ENCODE results near the gene SPOCK2. TPM values are rescaled to one million over a fixed set of nuclear protein-coding genes. Genes with fewer than 3 reads are reported as not detected.

SPOCK2 gene
- total and polyA plus RNA-seq, 10 donors, result 12.6 to 64.3 (median 40.5) TPM

GRCh38 chr10:72092171-72092924 is 4.0 kb upstream of the SPOCK2 start:
- intact Hi-C loops (cut with DNase I; ENCODE audit: low total_unique reads), result no loop called here
- TF ChIP-seq POLR2AphosphoS5 (IDR thresholded peaks at IDR 0.05) (no peak), CTCF (IDR thresholded peaks at IDR 0.05 in 8 of 11, conservative IDR thresholded peaks at IDR 0.05 in 3 of 11) (no peak), POLR2A (IDR thresholded peaks at IDR 0.05) (no peak)
- H3K36me3 ChIP-seq, result peaks cover 0 to 46% (median 15%) of the 10 kb centered on the region in 6 donors

GRCh38 chr10:72090326-72090725 is 2.0 kb upstream of the SPOCK2 start:
- Histone ChIP-seq H3K27me3 (replicated peaks in 1 of 7) (peaks cover 0 to 30% (median 16%) of the 10 kb centered on the region in 7 donors), H3K9me3 (no peaks in the 10 kb centered on the region), H3K27ac (peak overlapping the region in 4 of 8 donors; percentile 89 to 91 (median 90)), H3K4me3 (no peak overlapping the region), H3K4me1 (peaks cover 8 to 50% (median 41%) of the 10 kb centered on the region in 6 donors), H3K36me3 (peaks cover 0 to 28% (median 0%) of the 10 kb centered on the region in 6 donors)
- intact Hi-C loops (cut with DNase I; ENCODE audit: low total_unique reads), result no loop called here
- TF ChIP-seq POLR2AphosphoS5 (IDR thresholded peaks at IDR 0.05), result no peak
- TF ChIP-seq POLR2A (IDR thresholded peaks at IDR 0.05), result no peak
- no peak for TF ChIP-seq CTCF (IDR thresholded peaks at IDR 0.05 in 8 of 11, conservative IDR thresholded peaks at IDR 0.05 in 3 of 11)
- 93 to 100% (median 99%) methylated on average over 3 of the region's 3 CpGs for WGBS, 5 donors
- DNase-seq, result no peak

More at GRCh38 chr10:72092171-72092924, 4.0 kb upstream of the SPOCK2 start:
- peaks cover 0 to 30% (median 23%) of the 10 kb centered on the region in 6 donors for H3K4me1 ChIP-seq
- peaks cover 0 to 18% (median 14%) of the 10 kb centered on the region in 7 donors for H3K27me3 ChIP-seq (replicated peaks in 1 of 7)
- H3K27ac ChIP-seq, result no peak overlapping the region
- 91 to 96% (median 93%) methylated on average over 8 of the region's 8 CpGs for WGBS, 5 donors
- no peak for DNase-seq
- no peaks in the 10 kb centered on the region for H3K9me3 ChIP-seq
- H3K4me3 ChIP-seq, result no peak overlapping the region

- H3K4me1 ChIP-seq, result peaks cover 8 to 58% (median 44%) of the 10 kb centered on the region in 6 donors
- WGBS, 5 donors, result 58 to 83% (median 68%) methylated on average over 6 of the region's 6 CpGs
- TF ChIP-seq POLR2A (IDR thresholded peaks at IDR 0.05), result no peak
- peak in 1 of 3 donors; percentile 19 for TF ChIP-seq POLR2AphosphoS5 (IDR thresholded peaks at IDR 0.05)
- H3K4me3 ChIP-seq, result no peak overlapping the region
- H3K36me3 ChIP-seq, result peaks cover 0 to 24% (median 0%) of the 10 kb centered on the region in 6 donors
- no peak for DNase-seq
- peak overlapping the region in 6 of 8 donors; percentile 63 to 91 (median 90) for H3K27ac ChIP-seq
- H3K9me3 ChIP-seq, result no peaks in the 10 kb centered on the region
- peaks cover 0 to 30% (median 16%) of the 10 kb centered on the region in 7 donors for H3K27me3 ChIP-seq (replicated peaks in 1 of 7)
- intact Hi-C loops (cut with DNase I; ENCODE audit: low total_unique reads), result no loop called here
Observed at GRCh38 chr10:72089618-72090017, 1.3 kb upstream of the SPOCK2 start.

- Histone ChIP-seq H3K36me3 (peaks cover 0 to 19% (median 0%) of the 10 kb centered on the region in 6 donors), H3K4me3 (peak overlapping the region in 6 of 8 donors; percentile 50 to 78 (median 58)), H3K9me3 (no peaks in the 10 kb centered on the region), H3K27me3 (replicated peaks in 1 of 7) (peaks cover 0 to 30% (median 16%) of the 10 kb centered on the region in 7 donors), H3K27ac (peak overlapping the region; percentile 63 to 91 (median 89)), H3K4me1 (peaks cover 8 to 63% (median 44%) of the 10 kb centered on the region in 6 donors)
- peak; percentile 86 for DNase-seq
- intact Hi-C loops (cut with DNase I; ENCODE audit: low total_unique reads), result no loop called here
- whole genome bisulfite sequencing, 5 donors, result 37 to 66% (median 46%) methylated on average over 10 to 14 of the region's 14 CpGs
- TF ChIP-seq POLR2AphosphoS5 (IDR thresholded peaks at IDR 0.05) (no peak), POLR2A (IDR thresholded peaks at IDR 0.05) (no peak)
Observed at GRCh38 chr10:72088889-72089575, 681 bp upstream of the SPOCK2 start.

Data from spleen (tissue), 11 donors.